ENCODE measurements around the gene ZFAND3.

ZFAND3 gene

DNA sequence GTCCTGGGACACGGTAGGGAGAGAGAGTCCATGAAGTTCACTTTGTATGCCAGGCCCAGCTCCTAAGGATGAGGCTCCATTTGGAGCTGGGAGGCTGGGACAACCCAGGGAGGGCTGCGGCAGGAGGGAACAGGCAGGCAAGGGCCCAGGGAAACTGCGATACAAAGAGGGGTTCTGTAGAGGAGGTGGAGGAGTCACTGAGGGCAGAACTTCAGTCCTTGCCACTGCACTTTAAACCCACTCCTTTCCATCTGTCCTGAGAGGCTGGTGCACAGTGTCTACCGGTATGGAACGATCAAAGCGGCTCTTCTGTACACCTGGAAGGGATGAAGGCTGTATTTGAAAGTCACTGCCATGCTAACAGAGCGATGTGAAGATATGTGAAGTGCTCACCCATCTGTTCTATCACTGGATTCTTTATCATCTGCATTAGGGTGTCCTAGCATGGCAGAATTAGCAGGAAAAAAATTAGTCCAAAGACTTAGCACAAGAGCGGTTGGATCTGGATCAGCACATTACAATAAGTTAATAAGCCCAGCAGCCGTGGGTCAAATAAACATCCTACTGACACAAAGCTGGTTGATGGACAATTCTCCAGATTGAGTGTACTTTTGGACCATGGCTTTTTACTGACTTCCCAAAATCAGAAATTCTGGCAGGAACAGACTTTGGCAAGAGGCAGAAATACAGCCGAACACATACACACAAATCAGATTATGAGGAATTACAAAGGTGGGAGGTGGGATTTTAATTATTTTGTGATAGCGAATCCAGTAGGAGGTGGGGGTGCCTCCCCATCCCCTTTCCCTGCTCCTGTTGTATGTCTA, 20.9 kb upstream of the ZFAND3 start:
- no peak for DNase-seq (ENCODE audit: low read depth)

DNA sequence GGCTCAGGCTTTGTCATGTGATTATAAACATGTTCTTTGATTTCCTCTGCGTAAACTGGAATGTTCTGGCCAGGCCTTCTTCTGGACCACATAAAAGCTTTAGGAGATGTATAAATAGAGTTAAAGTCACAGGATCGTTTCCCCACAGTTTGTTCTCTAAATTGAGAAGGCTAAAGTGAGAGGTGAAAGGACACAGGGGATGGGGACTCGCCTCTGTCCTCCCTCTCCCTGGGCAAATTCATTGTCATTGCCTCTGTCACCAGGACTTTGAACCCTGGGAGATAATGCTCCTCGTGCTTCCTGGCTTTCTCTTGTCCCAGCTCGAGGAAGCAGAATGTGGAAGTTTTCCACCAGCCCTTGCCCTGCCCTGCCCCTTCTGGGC, 20.3 kb upstream of the ZFAND3 start:
- DNase-seq (ENCODE audit: low read depth) = no peak

DNA sequence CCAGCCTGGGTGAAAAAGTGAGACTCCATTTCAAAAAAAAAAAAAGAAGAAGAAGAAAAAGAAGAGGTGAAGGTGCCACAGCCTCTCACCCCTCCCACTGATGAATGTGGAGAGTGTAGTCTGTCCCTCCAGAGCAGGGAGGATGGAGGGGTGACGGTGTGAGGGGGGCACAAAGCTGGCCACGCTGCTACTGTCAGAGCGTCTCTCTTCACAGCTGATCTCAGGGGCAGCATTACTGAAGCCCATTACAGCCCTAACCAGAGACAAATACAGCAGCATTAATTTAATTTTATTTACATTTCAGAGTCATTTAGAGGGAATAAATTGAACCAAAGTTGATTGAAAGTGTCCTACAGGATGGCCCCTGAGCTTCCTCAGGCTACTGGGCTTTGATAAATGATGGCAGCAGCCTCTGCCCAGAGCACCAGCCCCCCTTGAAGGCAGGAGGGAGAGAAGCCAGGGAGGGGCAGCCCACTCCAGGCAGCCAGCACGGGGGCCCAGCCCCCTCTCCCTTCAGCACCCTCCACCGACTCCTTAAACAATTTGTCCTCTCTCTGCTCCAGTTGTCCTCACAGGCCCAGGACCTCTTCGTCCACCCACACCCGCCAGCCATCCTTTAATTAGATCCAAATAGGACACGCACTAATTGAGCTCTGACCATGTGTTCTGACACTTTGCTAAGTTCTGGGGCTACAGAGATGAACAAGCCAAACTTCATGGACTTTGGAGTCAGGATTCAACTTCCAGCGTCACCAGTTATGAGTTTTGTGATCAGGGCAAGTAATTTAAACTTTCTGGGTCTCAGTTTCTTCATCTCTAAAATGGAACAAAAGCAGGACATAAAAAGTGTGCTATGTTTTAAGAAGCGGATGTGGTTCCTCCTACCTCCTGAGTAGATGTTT, 18.6 kb upstream of the ZFAND3 start:
- no peak for DNase-seq (ENCODE audit: low read depth)

DNA sequence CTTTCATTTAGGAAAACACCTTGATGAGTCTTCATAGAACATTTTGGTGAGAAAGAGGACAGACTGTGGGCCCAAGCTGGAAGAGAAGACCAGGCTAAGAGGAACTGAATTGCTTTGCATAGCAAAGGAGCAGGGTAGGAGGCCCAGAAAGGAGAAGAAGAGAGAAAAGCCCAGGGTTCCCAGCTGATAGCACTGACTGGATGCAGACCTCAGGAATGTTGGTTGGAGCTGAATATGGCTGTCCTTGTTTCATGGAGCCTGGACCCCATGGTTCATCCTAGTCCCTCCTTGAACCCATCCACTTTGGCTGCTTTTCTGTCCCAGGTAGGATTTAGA, 18.0 kb upstream of the ZFAND3 start:
- DNase-seq (ENCODE audit: low read depth) = no peak

DNA sequence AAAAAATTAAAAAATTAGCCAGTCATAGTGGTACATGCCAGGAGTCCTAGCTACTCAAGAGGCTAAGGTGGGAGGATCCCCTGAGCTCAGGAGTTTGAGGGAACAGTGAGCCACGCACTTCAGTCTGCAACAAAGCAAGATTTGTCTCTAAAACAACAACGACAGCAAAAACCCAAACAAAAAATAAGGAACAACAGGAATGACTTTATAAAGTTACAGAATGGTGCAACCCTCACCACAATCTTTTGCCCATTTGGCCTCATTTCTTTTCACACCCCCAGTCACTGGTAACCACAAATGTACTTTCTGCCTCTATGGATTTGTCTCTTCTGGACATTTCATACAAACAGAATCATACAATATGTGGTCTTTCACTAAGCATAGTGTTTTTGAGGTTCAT, 16.7 kb upstream of the ZFAND3 start:
- no peak for DNase-seq (ENCODE audit: low read depth)

DNA sequence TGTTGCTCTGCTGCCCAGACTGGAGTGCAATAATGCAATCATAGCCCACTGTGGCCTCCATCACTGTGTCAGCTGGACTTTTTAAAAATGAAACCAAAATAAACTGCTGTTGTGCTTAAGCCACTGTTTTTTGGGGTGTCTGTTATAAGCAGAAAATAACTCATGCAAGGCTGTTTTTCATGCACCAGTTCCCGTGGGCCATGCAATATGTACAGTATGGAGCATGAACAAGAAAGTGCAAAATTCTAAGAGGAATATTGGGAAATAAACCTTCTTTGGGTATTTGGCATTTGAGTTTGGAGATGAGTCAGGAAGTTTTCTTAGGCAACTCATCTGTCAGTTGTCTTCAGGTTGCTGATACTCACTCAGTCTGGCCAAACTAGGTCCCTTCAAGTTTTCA, 14.9 kb upstream of the ZFAND3 start:
- DNase-seq (ENCODE audit: low read depth) = no peak

DNA sequence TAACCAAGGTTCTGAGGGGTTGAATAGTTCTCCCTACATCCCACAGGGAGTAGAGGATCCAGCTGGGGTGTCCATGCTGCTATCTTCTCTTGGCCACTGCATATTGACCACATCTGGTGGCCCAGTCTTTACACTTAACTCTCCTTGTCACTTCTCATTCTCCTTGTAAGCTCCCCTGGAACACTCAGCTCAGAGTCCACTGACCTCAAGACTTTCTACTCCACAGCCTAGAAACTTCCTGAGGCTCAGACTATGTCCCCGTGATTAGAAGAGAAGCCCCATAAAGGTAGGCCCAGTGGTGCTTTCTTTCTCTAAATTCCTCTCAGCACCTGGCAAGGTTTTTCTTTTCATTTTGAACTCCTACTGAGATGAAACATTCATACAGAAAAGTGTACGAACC, 13.3 kb upstream of the ZFAND3 start:
- DNase-seq (ENCODE audit: low read depth) = no peak

DNA sequence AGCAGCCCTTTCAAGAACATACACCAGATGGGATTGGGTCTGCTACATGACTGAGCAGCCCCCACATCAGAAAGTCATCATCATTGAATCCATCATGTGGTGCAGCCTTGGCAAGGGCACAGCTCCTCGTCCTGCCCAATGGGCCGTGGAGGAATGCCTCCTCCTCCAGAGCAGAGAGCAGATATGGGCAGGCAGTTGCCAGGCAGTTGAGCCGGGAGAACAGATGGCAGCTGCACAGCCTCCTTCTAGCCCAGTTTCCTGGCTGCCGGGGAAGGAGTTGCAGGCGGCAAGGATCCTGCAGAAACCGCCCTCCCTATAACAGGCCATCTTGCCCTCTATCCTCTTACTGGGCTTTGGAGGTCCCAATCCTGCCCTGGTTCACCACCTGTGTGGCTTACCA, 11.9 kb upstream of the ZFAND3 start:
- no peak for DNase-seq (ENCODE audit: low read depth)

DNA sequence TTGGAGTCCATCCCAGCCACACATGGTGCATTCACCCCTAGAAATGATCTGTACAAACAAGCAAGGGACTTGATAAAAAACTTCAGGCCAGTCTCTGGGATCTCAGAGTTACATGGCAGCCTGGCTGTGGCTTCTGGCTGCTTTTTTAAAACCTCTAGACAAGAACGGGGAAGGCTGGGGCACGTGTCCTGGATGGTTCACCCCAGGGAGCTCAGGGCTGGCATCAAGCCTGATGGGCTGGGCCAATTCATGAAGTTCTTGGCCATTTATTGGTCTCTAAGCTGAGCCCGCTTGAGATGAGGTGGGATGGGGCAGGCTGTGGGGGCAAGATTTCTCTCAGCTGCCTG, 10.4 kb upstream of the ZFAND3 start:
- no peak for DNase-seq (ENCODE audit: low read depth)

DNA sequence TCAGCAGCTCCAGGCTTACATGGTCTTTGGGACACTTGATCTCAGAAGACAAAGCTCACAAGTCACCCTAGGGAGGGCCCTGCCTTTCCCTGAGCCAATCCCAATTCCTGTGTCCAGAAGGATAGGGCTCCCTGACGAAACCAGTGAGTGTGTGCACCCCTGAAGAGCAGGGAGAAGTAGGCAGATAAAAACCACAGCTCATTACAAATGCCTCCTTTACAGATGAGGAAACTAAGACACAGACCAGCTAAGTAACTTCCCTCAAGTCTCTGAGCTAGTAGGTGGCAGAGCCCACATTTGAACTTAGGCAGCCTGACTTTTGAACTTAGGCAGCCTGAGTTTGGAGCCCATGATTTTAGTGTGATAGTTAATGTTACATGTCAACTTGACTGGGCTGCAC, 6.7 kb upstream of the ZFAND3 start:
- DNase-seq (ENCODE audit: low read depth) = no peak

DNA sequence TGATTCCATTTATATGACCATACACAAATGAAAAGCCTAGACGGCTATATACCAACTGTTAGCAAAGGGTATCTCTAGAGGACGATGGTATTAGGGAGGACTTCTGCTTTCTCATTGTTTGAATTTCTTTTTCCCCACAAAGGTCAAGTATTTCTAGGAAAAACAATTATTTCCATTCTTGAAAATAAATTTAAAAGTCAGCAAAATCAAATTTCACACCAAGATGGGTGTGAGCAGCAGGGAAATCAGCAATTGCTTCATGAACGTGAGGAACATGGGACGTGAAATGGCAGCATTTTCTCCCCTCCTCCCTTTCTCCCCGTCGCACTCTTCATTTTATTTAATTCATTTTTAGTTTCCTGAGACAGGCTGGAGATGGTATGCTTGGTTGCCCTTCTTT, 5.2 kb upstream of the ZFAND3 start:
- no peak for DNase-seq (ENCODE audit: low read depth)

DNA sequence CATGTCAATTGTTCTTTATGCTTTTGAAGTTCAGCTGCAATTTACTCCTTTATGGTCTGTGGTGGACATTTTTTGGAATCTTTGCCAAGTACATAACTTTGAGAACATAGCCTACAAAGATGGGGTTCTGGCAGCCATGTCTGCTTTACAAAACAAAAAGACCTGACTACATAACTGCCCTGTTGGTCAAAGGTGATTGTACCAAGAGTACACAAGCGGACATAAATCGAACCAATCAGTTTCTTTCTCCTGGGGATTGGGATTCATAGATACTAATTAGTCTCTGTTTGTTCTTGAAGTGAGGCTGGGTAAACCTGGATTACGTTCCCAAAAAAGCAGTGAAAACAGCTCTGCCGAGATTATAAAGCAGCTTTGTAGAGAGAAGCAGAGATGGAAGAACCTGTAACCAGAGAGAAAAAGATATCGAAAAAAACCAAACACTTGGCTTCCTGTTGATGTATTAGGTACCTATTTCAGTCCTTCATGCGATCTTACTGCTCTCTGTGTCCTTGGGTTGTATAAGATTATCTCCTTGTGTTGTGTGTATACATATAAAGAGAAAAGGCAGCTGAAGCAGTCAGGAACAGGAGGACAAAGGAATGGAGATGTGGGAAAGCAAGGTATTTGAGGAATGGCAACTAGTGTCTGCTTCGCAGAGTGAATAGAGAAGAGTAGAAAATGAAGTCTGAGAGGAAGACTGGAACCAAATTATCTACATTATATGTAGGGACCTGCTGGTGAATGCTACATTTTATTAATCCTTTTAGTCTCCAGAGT, 2.7 kb upstream of the ZFAND3 start:
- no peak for DNase-seq (ENCODE audit: low read depth)

DNA sequence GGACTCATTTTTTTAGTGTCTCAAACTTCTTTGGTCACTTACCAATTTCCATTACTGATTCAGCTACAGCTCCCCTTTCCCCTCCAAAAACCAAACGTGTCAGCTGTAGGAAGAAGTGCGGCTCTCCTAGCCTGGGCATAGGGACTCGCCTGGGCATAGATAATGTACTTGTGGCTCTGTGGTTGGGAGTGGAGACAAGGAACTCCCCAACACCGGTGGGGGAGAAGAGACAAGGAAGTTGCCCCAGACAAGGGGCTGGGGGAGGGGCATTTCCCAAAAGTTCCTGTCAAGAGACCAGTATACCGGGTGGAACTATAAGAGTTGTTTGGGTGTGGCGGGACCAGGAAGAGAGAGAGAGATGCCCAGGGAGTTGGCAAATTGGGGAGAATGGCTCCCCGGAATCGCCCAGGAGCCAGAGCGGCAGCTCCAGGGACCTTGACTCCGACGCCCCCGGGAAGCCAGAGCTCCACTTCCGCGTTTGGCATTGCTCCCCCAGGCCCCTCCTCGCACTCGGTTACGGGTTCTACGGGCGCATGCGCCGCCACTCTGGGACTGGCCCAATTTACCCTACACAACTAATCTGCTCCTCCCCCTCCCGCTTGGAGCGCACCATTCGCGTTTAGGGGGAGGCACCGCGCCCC, 871 bp upstream of the ZFAND3 start:
- DNase-seq (ENCODE audit: low read depth) = no peak

DNA sequence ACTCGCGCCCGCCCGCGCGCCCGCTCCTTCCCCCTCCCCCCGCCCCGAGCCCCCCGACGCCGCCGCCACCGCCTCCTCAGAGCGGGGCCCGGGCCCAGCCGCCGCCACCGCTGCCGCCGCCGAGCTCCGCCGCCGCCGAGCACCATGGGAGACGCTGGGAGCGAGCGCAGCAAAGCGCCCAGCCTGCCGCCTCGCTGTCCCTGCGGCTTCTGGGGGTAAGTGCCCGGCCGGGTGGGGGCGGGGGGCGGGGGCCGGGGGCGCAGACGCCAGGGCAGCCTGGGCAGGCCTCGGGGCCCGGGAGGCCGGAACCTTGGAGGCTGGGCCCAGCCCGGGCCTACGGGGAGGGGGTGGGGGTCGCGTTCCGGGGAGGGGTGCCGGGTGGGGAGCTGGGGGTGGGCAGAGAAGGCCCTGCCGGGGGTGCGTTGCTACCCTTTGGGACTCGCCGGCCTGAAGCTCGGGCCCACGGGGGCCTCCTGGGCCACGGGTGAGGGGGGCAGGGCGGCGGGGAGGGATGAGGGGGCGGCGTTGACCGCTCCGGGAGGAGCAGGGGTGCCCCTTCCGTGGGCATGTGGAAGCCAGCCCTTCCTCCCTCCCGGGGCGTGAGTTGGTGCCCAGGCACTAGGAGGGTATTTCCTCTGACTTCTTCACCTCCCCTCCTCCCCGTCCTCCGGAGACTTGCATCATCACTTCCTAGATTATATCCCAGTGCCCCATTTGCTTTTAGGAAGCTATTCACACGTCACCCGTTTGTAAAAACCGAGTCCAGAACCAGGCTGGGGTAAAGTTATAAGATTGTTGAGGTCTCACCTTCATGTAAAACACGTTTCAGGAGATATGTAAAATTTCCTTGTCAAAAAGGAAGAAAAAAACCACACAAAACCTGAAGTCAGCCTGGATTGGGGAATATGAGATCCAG, 533 bp downstream of the ZFAND3 start:
- DNase-seq (ENCODE audit: low read depth) = peak; percentile 63

DNA sequence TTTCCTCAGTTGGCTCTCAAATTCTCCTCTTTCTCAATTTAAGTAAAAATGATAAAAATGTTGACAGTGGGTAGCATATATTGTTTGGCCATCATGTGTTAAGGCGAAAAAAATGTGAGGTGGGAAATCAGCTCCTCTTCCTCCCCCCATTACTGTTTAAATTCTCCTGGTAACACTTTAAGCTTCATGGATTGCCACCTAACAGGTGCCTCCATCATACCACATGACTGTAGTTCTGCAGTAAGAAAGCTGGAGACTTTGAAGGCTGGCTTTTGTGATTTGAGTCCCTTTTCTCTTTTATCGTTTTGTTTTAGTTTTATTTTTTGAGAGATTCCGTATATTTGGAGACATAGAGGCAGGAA, 1.2 kb downstream of the ZFAND3 start:
- DNase-seq (ENCODE audit: low read depth) = no peak

DNA sequence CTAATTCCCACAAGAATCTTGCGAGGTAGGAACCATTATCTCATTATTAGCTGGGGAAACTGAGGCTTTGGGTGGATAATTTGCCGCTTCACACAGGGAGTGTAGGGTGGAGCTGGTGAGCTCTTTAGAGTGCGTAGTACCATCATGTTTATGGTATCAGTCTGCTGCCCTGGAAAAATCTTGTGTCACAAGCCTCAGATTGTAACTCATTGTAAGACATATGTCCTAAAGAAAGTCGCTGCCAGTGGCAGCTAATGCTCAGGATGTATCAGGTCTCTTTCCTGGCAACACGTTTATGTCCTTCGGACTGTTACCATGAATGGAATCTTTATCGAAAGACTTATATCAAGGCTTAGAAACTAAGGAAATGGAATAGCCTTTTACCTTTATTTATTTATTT, 1.9 kb downstream of the ZFAND3 start:
- no peak for DNase-seq (ENCODE audit: low read depth)

DNA sequence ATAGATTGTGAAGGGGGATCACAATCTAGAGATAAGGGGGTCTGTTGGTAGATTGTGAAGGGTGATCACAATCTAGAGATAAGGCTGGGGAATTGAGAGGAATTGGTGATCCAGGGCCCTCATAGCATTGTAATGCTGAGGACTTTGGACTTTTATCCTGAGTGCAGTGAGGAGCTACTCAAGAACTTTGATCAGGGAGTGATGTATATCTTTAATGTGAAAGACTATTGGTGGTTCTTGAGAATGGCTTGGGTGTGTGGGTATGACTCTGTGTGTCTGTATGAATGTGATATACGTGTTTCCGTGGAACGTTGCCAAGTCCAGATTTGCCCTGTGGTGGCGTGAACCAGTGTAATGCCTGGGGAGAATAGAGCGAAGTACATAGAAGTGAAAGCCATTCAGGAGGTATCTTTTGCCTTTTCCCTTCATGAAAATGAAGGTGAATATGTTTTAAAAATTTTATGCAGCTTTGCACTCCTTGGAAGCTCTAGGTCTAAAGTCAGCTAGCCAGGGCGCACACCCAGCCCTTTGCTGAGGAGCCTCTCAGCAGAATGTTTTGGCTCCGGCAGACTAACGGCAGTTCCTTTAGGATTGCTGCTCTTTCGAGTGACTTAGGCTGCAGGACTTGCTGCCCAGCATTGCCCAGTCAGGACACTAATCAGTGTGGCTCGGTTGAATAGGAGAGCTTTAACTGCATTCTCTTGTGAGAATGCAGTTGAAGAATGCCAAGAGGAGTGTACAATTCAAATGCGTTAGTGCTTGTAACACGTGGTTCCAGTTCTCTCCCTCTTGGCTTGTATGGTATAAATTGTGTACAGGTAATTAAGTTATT, 3.5 kb downstream of the ZFAND3 start:
- DNase-seq (ENCODE audit: low read depth) = no peak

DNA sequence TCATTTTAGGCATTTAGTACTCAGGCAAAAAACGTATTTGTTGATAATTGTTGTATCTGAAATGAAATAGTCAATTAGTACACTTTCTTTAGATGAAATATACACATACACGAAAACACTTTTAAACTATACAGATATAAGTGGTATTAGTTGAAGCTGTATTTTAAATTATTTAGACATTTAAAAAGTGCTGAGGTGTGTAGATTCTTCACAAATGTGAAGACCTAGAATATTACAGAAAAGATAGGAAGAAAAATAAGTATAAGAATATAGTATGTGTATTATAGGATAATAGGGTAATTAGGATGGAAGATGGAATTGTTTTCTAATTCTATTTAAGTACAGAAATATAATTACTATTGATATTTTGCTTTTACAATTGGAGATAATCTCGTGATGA, 4.6 kb downstream of the ZFAND3 start:
- DNase-seq (ENCODE audit: low read depth) = no peak

DNA sequence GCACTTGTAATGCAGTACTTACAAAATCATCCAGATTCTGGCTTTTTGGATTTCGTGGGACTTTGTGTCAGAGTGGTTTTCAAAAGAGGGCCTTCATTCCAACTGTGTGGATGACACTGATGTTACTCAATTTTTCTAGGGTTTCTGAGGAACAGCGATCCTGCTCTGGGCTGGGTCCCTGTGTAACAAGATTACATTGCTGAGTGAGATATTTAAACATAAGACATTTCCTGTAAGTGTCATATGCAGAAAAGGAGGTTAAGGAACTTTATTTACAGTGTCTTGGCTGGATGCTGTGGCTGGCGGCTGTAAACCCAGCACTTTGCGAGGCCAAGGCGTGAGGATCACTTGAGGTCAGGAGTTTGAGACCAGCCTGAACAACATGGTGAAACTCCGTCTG, 6.7 kb downstream of the ZFAND3 start:
- no peak for DNase-seq (ENCODE audit: low read depth)

DNA sequence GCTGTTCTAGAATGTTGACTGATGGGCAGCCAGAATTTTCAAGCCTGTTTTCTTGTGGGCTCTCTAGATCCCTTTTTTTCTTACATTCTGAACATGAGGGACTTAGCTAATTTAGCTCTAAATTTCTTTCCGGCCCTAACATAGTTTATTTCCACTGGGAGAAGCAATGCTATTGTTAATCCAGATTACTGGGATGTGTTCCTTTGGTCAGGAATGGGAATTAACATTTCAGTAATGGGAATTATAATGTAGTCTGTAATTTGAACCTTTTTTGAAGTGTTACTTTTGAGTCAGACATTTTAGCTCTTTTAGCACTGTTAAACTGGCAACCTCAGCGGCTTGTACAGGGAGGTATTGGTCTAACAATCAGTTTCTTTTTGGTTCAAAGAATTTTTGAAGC, 7.5 kb downstream of the ZFAND3 start:
- DNase-seq (ENCODE audit: low read depth) = no peak
